NCI-H1436 treated with DMSO at 0.1 percent for 48 hours (cell line): ENCODE measurements around the gene SYT9.

ENCODE experiments used
- DNase-seq: peaks from one replicate; lab custom pipeline; 2025; lab: John Stamatoyannopoulos, UW

Gene SYT9

GRCh38 chr11:7471071-7471470, 219.4 kb downstream of the SYT9 start:
- no peak for DNase-seq

- no peak for DNase-seq
Observed at GRCh38 chr11:7473717-7474116, 222.0 kb downstream of the SYT9 start.

GRCh38 chr11:7480113-7480512, 228.4 kb downstream of the SYT9 start:
- DNase-seq = no peak

- DNase-seq = no peak
Observed at GRCh38 chr11:7484131-7484530, 232.4 kb downstream of the SYT9 start.

- no peak for DNase-seq
Observed at GRCh38 chr11:7484645-7485044, 232.9 kb downstream of the SYT9 start.

- no peak for DNase-seq
Observed at GRCh38 chr11:7485186-7486097, 233.7 kb downstream of the SYT9 start, which contains the start of gene OLFML1. TSS of gene OLFML1 (plus strand) at chr11:7485506. CDS start at chr11:7485876, 370 bp downstream.

- DNase-seq = no peak
Observed at GRCh38 chr11:7486098-7486780, 234.5 kb downstream of the SYT9 start.

- DNase-seq = no peak
Observed at GRCh38 chr11:7486781-7487140, 235.1 kb downstream of the SYT9 start.

- no peak for DNase-seq
Observed at GRCh38 chr11:7487360-7487759, 235.7 kb downstream of the SYT9 start.

GRCh38 chr11:7488681-7489080, 237.0 kb downstream of the SYT9 start:
- DNase-seq = no peak

- DNase-seq = no peak
Observed at GRCh38 chr11:7489376-7489775, 237.7 kb downstream of the SYT9 start.

GRCh38 chr11:7490054-7490453, 238.3 kb downstream of the SYT9 start:
- DNase-seq = no peak

- no peak for DNase-seq
Observed at GRCh38 chr11:7490535-7490934, 238.8 kb downstream of the SYT9 start.

GRCh38 chr11:7492253-7492652, 240.5 kb downstream of the SYT9 start:
- DNase-seq = no peak

GRCh38 chr11:7493670-7494069, 242.0 kb downstream of the SYT9 start:
- no peak for DNase-seq

GRCh38 chr11:7494086-7494745, 242.5 kb downstream of the SYT9 start:
- DNase-seq = no peak

GRCh38 chr11:7495882-7496551, 244.3 kb downstream of the SYT9 start:
- DNase-seq = no peak

- no peak for DNase-seq
Observed at GRCh38 chr11:7498193-7498592, 246.5 kb downstream of the SYT9 start.

GRCh38 chr11:7499081-7499480, 247.4 kb downstream of the SYT9 start:
- no peak for DNase-seq

GRCh38 chr11:7500251-7500650, 248.5 kb downstream of the SYT9 start:
- DNase-seq = no peak

GRCh38 chr11:7501251-7501650, 249.5 kb downstream of the SYT9 start:
- DNase-seq = no peak

GRCh38 chr11:7501894-7502293, 250.2 kb downstream of the SYT9 start:
- DNase-seq = no peak
